ENCODE measurements around the gene IGF1R. TPM values are rescaled to one million over a fixed set of nuclear protein-coding genes. Genes with fewer than 3 reads are reported as not detected.

Gene IGF1R
- total RNA-seq, 3 donors from 2014 or later, result 34.7 to 65.2 (median 47.7) TPM

DNA sequence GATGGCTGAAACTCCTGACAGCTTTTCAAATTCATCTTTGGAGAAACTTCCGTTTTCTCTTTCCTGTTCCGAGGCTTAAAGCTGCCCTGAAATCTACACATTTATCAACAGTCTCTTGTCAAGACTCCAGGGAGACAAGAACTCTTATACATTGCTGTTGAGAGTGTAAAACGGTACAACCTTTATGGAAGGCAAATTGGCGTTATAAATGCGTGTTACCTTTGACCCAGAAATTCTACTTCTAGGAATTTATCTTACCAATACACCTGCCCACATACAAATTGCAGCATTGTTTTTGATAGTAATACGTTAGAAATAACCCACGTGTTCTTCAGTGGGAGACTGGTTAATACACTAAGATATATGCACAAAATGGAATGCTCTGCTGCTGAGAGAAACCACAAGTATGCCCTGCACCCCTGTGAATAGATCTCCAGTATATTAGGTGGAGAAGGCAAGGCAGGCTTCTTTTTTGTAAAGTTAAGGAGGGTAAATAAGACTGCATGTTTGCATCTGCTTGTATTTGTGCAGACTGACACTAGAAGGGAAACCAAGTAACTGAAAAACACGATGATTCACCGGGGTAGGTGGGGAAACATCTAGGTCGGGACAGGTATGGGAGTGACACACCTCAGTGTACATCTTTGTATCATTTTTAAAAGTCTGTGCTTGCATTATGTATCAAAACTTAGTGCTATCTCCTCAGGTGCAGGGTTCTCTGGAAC is 97.5 kb downstream of the IGF1R start:
- TF ChIP-seq, protein P1, sequence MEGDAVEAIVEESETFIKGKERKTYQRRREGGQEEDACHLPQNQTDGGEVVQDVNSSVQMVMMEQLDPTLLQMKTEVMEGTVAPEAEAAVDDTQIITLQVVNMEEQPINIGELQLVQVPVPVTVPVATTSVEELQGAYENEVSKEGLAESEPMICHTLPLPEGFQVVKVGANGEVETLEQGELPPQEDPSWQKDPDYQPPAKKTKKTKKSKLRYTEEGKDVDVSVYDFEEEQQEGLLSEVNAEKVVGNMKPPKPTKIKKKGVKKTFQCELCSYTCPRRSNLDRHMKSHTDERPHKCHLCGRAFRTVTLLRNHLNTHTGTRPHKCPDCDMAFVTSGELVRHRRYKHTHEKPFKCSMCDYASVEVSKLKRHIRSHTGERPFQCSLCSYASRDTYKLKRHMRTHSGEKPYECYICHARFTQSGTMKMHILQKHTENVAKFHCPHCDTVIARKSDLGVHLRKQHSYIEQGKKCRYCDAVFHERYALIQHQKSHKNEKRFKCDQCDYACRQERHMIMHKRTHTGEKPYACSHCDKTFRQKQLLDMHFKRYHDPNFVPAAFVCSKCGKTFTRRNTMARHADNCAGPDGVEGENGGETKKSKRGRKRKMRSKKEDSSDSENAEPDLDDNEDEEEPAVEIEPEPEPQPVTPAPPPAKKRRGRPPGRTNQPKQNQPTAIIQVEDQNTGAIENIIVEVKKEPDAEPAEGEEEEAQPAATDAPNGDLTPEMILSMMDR (IDR thresholded peaks at IDR 0.05), result no peak
- intact Hi-C loops (cut with DNase I, micrococcal nuclease), result no loop called here
- H3K4me1 ChIP-seq (ENCODE audit: low read depth), result peaks cover 17% of the 10 kb centered on the region
- H3K36me3 ChIP-seq (ENCODE audit: low read depth), result no peaks in the 10 kb centered on the region
- ATAC-seq, result peak; percentile 80
- H3K9me3 ChIP-seq, result no peaks in the 10 kb centered on the region
- H3K4me3 ChIP-seq, result no peak overlapping the region
- peak in 1 of 3 donors; percentile 34 for DNase-seq

DNA sequence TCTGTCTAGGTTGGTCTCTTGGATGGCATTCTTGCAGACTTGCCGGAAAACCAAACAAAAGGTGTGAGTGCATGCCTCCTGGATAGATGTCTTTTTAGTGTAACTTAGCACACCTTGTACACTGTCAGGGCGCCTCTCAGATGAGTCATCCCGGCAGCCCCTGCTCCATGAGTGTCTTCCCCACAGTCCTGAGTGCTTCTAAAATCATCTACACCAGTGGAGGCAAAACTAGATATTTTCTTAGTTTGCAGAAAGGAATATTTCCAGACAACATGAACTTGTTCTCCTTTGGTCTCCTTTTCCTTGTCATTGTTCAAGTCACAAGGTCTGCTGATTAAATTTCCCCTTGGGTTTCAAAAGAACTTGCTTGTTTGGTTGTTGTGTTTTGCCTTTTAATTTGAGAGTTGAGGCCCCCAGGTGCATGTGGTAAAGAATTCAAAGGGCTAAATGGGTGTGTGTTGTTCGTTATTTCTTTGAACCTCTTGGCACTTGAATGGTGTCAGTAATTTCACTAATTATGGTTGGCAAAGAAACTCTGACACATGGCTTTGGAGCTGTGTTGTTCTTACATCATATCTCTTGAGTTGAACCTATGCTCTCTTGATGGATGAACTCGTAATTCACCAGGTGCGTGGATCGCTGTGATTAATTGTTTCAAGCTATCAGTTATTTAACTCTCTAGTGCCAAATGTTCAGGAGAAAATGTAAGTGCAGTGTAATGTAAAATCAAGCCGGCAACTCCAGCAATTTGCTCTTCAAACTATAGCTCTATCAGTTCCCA is 98.2 kb downstream of the IGF1R start:
- Histone ChIP-seq H3K4me1 (ENCODE audit: low read depth) (peaks cover 17% of the 10 kb centered on the region), H3K9me3 (no peaks in the 10 kb centered on the region), H3K4me3 (no peak overlapping the region), H3K36me3 (ENCODE audit: low read depth) (no peaks in the 10 kb centered on the region)
- TF ChIP-seq, protein P1 (IDR thresholded peaks at IDR 0.05), result no peak
- intact Hi-C loops (cut with DNase I, micrococcal nuclease), result no loop called here
- ATAC-seq (peak; percentile 41), DNase-seq (no peak)

DNA sequence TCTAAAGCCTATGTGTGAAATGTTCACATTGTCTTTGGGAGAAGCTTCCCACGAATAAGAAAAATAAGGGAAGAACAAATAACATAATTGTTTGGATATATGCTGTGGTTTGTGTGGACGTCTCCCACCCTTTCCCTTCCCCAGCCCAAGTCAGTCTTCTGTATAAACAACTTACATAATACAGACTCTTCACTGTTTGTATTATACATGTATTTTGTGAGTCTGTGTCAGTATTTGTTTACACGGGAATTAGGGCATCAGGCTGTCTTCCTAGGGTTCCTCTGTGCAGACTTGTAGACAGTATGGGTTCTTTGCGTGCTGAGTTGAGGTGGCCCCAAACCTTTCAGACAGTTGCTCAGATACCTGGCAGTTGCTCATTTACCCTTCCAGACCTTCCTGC is 103.4 kb downstream of the IGF1R start:
- DNase-seq (no peak), ATAC-seq (no peak)
- Histone ChIP-seq H3K4me1 (ENCODE audit: low read depth) (no peaks in the 10 kb centered on the region), H3K4me3 (no peak overlapping the region), H3K36me3 (ENCODE audit: low read depth) (no peaks in the 10 kb centered on the region), H3K9me3 (no peaks in the 10 kb centered on the region)
- TF ChIP-seq, protein P1 (IDR thresholded peaks at IDR 0.05), result no peak
- intact Hi-C loops (cut with DNase I, micrococcal nuclease), result no loop called here

DNA sequence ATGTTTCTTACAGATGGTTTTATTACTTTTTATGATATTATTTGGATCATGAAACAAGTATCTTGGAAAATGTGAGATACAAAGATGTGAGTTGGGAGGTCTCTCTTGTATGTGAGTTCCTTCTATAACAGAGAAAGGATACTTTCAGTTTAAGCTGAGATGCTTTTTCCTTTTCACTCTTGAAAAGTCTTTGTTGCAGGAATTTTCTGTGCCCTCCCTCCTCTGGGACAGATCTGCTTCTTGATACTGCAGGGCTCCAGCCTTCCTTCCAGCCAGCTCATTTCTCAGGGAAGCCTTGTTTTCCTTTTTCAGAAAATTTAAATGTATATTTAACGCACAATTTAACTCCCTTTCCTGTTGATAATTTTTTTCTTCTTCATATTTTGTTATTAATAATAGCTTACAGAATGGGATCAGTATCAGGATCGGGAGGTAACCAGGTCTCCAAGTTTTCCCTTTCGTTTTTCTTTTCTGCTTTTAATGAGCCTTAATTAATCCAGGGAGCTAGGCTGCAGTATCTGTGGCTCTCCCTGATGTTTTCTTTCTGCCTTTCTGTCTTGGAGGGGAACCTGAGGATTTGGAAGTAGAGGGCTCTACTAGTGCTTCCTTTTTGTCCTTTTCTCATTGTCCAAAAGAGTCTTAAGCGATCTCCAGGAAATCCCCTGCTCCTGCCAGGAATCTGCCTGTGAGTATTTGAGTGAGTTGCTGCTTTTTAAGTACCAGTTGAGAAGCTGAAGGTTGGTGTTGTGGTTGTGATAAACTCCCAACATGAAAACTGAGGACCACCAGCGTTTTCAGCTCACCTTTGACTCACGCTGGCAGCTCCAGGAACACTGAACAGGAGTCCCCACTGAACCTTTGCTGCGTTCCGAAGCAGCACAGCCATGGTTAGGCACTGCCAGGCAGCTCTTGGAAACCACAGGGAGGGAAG is 105.7 kb downstream of the IGF1R start:
- no peaks in the 10 kb centered on the region for H3K36me3 ChIP-seq (ENCODE audit: low read depth)
- DNase-seq, result no peak
- ATAC-seq, result no peak
- no peaks in the 10 kb centered on the region for H3K4me1 ChIP-seq (ENCODE audit: low read depth)
- no peaks in the 10 kb centered on the region for H3K9me3 ChIP-seq
- intact Hi-C loops (cut with DNase I, micrococcal nuclease), result no loop called here
- no peak overlapping the region for H3K4me3 ChIP-seq
- TF ChIP-seq, protein P1 (IDR thresholded peaks at IDR 0.05), result no peak

DNA sequence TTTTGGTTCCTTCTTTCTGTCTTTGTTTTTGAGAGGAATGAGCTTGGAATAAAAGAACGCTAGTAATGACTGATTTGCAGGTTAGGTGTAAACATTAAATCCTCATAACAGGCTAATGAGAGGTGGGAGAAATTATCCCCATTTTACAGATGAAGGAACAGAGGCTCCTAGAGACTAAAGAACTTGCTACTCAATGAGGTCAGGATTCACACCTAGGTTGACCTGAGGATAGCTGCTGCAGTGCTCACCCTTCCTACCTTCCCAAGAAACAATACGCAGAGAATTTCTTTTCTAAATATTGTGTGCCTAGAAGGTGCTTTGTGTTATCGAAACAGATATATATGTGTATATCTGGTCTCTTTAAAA is 106.3 kb downstream of the IGF1R start:
- TF ChIP-seq, protein P1 (IDR thresholded peaks at IDR 0.05), result no peak
- H3K36me3 ChIP-seq (ENCODE audit: low read depth), result no peaks in the 10 kb centered on the region
- H3K4me1 ChIP-seq (ENCODE audit: low read depth), result no peaks in the 10 kb centered on the region
- intact Hi-C loops (cut with DNase I, micrococcal nuclease), result no loop called here
- DNase-seq, result no peak
- H3K4me3 ChIP-seq, result no peak overlapping the region
- H3K9me3 ChIP-seq, result no peaks in the 10 kb centered on the region
- ATAC-seq, result no peak
